GM18517 (cell line): ENCODE measurements around the gene RSBN1.

Experiments
- ATAC-seq: cut with Tn5 transposase; IDR thresholded peaks from one replicate; pipeline ENCODE4 v1.9.1; 2021; ENCODE audit warnings: mild to moderate bottlenecking, moderate library complexity; ENCODE audit not compliant: unreplicated experiment

The RSBN1 gene

DNA sequence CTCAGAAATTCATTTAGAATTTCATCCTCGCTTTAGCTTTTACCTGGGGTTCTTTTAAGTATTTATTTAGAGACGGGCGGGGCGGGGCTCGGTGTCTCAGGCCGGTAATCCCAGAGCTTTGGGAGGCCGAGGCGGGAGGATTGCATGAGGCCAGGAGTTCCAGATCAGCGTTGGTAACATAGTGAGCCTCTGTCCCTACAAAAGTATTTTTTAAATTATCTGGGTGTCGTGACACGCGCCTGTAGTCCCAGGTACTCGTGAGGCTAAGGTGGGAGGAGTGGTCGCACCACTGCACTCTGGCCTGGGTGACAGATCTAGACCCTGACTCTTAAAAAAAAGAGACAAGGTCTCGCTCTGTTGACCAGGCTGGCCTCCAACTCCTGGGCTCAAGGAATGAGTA lies 942 bp upstream of the RSBN1 start:
- no peak for ATAC-seq

DNA sequence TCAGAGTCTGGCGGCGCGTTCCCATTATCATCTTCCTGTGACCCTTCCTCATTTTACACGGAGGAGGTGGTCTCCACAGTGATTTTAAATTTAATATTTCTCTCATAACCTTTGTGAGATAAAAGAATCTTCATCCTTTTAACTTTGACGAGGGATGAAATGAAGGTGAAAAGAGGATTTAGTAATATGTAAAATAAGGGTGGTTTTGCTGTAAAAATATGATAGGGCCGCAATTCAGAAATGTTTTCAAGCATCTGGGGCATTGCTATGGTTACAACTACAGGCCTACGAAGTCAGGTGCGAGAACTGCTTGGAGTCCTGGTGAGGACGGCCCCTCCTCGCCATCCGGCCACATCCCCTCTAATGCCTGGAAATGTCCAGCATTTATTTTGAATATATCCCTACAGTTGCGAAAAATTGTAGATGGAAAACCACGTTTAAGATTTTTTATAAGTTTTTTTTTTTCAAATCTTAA lies 422 bp upstream of the RSBN1 start:
- no peak for ATAC-seq

DNA sequence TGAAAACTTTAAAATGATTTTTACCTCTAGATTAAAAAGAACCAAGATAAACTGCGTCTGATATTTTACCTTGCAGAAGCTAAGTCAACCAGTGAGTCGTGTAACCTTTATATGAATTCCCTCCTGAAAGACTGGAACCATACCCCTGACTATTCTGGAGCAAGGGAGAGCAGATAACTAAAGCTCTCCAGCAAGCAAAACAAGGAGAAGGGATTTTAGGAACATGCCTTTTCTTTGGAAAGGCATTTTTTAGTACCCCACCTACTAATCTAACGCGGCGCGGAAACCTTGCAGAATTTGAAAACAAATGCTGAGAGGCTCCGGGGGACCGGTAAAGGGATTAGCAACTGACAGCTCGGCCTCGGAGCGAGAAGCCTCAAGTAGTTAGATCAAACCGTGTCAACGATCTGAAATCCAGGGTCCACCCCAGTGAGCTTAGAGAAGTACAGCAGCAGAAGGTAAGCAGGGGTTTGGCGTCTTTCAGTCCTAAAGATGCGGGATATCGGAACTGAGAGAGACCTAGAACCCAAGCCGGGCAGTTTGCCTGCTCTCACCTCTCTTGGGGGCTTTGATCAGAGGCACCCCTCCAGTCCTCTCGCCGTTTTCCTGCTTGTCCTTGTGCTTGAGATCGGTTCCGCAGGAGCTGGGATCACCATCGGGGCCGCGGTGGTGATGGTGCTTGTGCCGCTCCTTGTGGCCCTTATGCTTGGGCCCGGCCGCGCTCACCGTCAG lies 954 bp downstream of the RSBN1 start:
- peak; percentile 23 for ATAC-seq

DNA sequence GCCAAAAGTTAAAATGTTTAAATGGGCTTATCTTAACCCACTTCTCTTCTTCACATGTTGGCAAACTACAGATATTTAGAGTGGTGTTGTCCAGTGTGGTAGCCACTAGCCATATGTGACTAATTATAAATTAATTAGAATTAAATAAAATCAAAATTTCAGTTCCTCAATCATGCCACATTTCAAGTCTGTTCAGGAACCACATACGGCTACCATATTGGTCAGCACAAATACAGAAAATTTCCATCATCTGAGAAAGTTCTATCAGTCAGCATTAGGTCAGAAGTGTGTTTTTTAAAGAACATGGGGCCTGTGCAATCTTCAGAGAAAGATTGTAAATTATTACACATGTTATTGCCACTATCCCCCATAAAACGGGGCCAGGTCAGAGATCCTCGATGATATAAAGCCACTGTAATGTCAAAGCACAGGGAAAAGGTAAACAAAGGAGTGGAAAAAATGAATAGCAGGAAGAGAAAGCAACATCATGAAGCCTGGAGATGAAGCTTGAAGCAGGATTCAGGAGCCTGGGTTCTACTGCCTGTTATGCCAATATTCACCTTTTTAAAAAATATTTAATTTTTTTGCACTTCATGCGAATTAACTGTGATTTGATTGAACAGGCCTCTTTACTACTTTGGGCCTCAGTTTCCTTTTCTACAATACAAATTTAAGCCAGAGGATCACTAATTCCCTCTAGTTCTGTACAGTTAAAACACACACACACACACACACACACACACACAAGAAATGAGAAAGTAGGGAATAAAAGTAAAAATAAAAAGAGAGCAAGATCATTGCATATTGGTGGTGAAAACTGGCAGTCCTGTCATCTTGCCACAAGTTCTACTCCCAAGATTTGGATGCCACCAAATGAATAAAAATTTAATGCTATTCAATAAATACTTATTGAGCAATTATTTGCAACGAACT lies 2.3 kb downstream of the RSBN1 start:
- no peak for ATAC-seq

DNA sequence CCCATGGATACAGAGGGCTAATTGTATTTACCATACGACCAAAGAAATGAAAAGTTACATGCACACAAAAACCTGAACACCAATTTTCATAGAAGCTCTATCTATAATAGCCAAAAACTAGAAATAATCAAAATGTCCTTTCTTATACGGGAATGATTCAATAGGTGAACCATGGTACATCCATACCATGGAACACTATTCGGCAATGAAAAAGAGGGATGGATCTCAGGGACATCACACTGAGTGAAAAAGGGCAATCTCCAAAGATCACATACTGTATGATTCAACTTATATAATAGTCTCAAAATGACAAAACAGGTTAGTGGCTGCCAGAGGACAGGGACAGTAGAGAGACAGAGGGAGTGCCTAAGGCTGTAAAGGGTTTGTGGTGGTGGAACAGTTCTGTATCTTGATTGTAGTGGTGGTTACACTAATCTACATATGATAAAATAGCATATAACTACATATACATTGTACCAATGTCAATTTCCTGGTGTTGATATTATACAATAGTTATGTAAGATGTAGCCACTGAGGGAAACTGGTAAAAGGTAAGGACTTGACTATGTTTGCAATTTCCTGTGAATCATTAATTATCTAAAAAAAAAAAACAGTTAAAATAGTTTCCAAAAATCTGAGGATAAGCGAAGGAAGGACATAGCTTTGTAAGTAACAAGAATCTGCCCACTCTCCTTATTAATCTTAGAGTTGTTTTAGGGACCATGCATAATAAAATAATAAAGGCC lies 3.7 kb downstream of the RSBN1 start:
- no peak for ATAC-seq

- no peak for ATAC-seq
These were observed 6.6 kb downstream of the RSBN1 start for GRCh38 chr1:113805639-113806038.

DNA sequence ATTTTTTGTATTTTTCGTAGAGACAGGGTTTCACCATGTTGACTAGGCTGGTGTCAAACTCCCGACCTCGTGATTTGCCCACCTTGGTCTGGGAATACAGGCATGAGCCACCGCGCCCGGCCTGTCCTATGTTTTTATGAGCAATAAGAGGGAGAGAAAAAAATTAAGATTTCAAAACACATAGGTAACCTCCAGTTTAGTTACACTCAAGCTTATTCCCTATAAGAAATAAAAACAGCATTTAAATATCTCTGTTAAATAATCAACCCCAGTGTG lies 7.1 kb downstream of the RSBN1 start:
- ATAC-seq: no peak

GRCh38 chr1:113804421-113805255 lies 7.6 kb downstream of the RSBN1 start:
- ATAC-seq: no peak

GRCh38 chr1:113802367-113803007 lies 9.8 kb downstream of the RSBN1 start:
- no peak for ATAC-seq

- no peak for ATAC-seq
These were observed 11.8 kb downstream of the RSBN1 start for GRCh38 chr1:113800487-113800886.

DNA sequence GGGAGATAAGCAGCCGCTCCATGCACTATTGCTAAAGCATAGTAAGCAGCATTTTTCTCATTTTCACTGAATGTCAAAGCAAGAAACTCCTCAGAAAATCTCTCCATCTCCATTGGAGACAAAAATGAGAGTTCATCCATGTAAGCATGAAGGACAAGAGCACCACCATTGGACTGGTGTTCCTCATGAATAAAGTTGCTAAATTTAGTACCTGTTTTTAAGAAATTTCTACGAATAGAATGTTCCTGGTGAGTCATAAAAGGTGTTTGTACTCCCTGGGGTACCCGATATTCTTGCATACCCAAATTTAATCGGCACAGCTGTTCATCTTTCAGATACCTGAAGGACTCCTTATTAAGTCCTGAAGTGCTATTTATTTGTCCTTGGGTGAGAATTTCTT lies 14.8 kb downstream of the RSBN1 start:
- no peak for ATAC-seq

DNA sequence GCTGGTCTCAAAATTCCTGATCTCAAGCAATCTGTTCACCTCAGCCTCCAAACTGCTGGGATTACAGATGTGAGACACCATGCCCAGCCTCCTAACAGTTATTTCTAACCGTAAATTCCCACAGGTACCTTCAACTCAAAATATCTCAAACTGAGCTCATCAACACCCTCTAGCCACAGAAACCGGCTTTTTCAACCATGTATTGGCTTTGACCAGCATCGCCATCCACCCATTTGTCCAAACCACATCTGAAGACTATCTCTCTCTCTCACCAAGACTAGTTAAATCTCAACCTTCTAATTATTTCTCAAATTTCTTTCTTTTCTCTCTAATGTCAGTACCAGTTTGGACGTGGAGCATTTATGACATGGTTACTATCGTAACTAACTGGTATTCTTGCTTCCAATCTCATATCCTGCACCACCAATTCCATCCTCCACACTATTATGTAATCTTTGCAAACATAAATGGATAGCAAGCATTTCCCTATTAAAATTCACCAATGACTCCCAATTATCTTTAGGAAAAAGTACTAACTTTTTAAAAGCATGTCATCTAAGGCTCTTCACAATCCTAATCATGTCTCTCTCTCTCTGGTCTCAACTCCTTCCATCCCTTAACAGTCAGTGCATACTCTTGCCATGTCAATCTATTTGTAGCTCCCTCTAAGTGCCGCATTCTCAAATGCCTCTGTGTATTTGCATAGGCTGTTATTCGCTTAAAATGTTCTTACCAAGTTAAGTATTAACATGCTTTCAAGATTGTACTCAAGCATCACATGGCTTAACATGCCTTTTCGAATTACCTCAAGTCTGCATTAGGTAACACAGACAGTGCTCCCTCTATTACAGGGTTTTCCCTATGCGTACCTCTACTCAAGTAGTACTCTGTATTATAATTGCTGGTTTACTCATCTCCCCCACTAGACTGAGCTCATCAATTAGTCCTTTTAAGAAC lies 18.1 kb downstream of the RSBN1 start:
- peak; percentile 78 for ATAC-seq

DNA sequence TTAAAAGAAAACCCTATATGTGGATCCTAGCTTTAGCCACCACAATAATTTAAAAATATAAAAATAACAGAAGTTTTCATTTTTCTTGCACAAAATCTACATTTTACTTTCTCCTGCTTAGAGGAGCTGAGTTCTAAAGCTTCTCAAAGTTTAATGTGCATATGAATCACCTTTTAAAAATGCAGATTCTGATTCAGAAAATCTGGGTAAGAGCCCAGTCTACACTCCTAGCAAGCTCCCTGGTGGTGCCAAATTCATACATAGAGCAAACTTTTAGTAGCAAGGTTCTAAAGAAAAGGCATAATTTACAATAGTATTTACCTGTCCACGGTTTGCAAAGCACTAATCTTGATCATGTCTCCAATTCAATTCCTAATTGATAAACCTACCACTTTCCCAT lies 19.3 kb downstream of the RSBN1 start:
- no peak for ATAC-seq

DNA sequence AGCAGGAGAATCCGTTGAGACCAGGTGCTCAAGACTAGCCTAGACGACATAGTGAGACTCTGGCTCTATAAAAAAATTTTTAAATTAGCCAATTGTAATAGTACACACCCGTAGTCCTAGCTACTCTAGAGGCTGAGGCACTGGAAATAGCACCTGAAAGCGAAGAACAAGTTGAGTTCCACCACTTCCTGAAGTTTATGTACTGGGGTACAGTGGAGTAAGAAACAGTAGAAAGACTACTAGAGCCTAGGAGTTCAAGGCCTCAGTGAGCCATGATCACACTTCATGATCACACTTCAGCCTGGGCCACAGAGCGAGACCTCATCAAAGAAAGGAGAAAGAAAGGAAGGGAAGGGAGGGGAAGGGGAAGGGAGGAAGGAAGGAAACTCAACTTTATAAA lies 19.8 kb downstream of the RSBN1 start:
- ATAC-seq: no peak

DNA sequence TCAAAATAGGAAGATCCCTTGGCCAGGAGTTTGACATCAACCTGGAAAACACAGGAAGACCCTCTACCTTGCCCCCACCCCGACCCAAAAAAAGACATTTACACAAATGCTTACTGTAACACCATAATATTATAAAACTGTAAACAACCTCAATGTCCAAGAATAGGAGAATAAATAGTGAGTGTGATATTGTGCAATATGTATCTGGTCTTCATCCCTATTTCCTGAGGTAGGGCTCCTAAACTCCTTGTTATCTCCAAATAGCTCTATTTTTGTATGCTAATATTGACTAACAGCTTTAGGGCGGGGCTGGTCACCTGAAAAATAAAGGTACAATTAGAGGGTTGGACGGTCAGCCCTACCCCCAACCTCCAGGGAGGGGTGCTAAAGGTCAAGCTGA lies 23.5 kb downstream of the RSBN1 start:
- ATAC-seq: no peak

DNA sequence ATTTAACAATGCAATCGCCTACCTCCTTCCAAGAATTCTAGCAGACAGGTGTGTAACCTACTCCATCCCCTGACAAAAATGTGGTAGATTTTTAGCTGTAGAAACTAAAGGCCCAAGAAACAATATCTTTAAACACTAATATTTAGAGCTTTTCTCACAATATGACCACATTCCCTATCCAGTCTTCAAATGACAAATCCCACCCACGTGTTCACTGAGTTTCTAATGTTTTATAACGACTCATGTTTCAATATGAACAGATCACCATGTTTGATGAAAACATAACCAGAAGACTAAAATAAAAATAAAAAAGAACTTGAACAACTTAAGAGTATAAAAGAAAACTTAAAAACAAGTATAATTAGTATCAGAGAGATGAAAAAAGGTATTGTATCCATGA lies 24.6 kb downstream of the RSBN1 start:
- ATAC-seq: no peak

- ATAC-seq: no peak
These were observed 26.2 kb downstream of the RSBN1 start for GRCh38 chr1:113786069-113786468.

- ATAC-seq: peak; percentile 77
These were observed 28.0 kb downstream of the RSBN1 start for GRCh38 chr1:113784104-113784779.
